HL-60 (cell line): Measurements from ENCODE around the gene NMBR.

Source experiments
- DNase-seq, 2 experiments: peaks; one replicate each; pipeline ENCODE4 v3.0.0-alpha.2; 2010 to 2020; ENCODE audit warnings: low read depth in 1 of 2, low spot score in 1 of 2
- H3K27ac ChIP-seq: fragments of 250-450 bp; sonication (Bioruptor Pico); replicated peaks from 2 replicates; pipeline ENCODE4 v1.5.1; 2020; ENCODE audit warnings: mild to moderate bottlenecking, moderate library complexity
- H3K27me3 ChIP-seq: fragments of 250-450 bp; sonication (Bioruptor Pico); 2 replicates; pipeline ENCODE4 v1.5.1; 2021; ENCODE audit warnings: mild to moderate bottlenecking, moderate library complexity; ENCODE audit not compliant: insufficient read depth, poor library complexity, severe bottlenecking
- H3K4me3 ChIP-seq: replicated peaks from 2 replicates; pipeline ENCODE4 v1.5.1; 2011; ENCODE audit warnings: mild to moderate bottlenecking, control low read depth, low read length; ENCODE audit not compliant: insufficient read depth
- GABPA ChIP-seq: IDR thresholded peaks from 2 replicates; pipeline ENCODE4 v1.6.1; 2012; ENCODE audit warnings: low read depth
- POLR2AphosphoS5 ChIP-seq: IDR thresholded peaks from 2 replicates; pipeline ENCODE4 v1.6.1; 2012; ENCODE audit warnings: low read depth
- REST ChIP-seq: IDR thresholded peaks from 2 replicates; pipeline ENCODE4 v1.6.1; 2012; ENCODE audit warnings: low read depth; ENCODE audit not compliant: insufficient replicate concordance
- SPI1 ChIP-seq: IDR thresholded peaks from 2 replicates; pipeline ENCODE4 v1.6.1; 2012; ENCODE audit warnings: low read depth, mild to moderate bottlenecking, borderline replicate concordance
- TF ChIP-seq, protein P1 (sequence below): IDR thresholded peaks from one replicate; pipeline ENCODE4 v1.5.1; 2011; ENCODE audit warnings: low read length, control low read depth, inconsistent platforms; ENCODE audit not compliant: insufficient read depth

Gene NMBR

GRCh38 chr6:142155895-142156757 is 9.2 kb upstream of the NMBR start:
- DNase-seq, result no peak
- no peak for TF ChIP-seq POLR2AphosphoS5
- TF ChIP-seq, protein P1, sequence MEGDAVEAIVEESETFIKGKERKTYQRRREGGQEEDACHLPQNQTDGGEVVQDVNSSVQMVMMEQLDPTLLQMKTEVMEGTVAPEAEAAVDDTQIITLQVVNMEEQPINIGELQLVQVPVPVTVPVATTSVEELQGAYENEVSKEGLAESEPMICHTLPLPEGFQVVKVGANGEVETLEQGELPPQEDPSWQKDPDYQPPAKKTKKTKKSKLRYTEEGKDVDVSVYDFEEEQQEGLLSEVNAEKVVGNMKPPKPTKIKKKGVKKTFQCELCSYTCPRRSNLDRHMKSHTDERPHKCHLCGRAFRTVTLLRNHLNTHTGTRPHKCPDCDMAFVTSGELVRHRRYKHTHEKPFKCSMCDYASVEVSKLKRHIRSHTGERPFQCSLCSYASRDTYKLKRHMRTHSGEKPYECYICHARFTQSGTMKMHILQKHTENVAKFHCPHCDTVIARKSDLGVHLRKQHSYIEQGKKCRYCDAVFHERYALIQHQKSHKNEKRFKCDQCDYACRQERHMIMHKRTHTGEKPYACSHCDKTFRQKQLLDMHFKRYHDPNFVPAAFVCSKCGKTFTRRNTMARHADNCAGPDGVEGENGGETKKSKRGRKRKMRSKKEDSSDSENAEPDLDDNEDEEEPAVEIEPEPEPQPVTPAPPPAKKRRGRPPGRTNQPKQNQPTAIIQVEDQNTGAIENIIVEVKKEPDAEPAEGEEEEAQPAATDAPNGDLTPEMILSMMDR, result peak; percentile 0
- Histone ChIP-seq H3K27ac (no peak overlapping the region; the same call in 1 of the 2 replicates), H3K4me3 (no peak overlapping the region), H3K27me3 (no peaks in the 10 kb centered on the region)

- no peak for DNase-seq
- H3K27me3 ChIP-seq, result no peaks in the 10 kb centered on the region
- H3K27ac ChIP-seq, result no peak overlapping the region
- TF ChIP-seq GABPA, result no peak
- TF ChIP-seq POLR2AphosphoS5, result no peak
- TF ChIP-seq, protein P1, result no peak
- TF ChIP-seq SPI1, result no peak
- no peak for TF ChIP-seq REST
- H3K4me3 ChIP-seq, result no peak overlapping the region
Measured at GRCh38 chr6:142155091-142155490, 8.2 kb upstream of the NMBR start.

- no peak for DNase-seq
- no peak overlapping the region for H3K4me3 ChIP-seq
- TF ChIP-seq REST (no peak), POLR2AphosphoS5 (no peak), SPI1 (no peak), GABPA (no peak)
- TF ChIP-seq, protein P1, result no peak
- H3K27me3 ChIP-seq, result no peaks in the 10 kb centered on the region
- no peak overlapping the region for H3K27ac ChIP-seq
Measured at GRCh38 chr6:142154336-142154735, 7.4 kb upstream of the NMBR start.

GRCh38 chr6:142153196-142153595 is 6.3 kb upstream of the NMBR start:
- TF ChIP-seq REST (no peak), GABPA (no peak), SPI1 (no peak), POLR2AphosphoS5 (no peak)
- TF ChIP-seq, protein P1, result no peak
- Histone ChIP-seq H3K4me3 (no peak overlapping the region), H3K27ac (no peak overlapping the region), H3K27me3 (no peaks in the 10 kb centered on the region)
- DNase-seq, result no peak
